ENCODE measurements around the gene MED22. TPM values are rescaled to one million over a fixed set of nuclear protein-coding genes. Genes with fewer than 3 reads are reported as not detected.

The MED22 gene
- total and polyA plus RNA-seq, 2 of the 8 experiments (the other 6 are each of a cell fraction or from before 2014, with no cell fraction given), result 56.4 to 68.4 TPM

DNA sequence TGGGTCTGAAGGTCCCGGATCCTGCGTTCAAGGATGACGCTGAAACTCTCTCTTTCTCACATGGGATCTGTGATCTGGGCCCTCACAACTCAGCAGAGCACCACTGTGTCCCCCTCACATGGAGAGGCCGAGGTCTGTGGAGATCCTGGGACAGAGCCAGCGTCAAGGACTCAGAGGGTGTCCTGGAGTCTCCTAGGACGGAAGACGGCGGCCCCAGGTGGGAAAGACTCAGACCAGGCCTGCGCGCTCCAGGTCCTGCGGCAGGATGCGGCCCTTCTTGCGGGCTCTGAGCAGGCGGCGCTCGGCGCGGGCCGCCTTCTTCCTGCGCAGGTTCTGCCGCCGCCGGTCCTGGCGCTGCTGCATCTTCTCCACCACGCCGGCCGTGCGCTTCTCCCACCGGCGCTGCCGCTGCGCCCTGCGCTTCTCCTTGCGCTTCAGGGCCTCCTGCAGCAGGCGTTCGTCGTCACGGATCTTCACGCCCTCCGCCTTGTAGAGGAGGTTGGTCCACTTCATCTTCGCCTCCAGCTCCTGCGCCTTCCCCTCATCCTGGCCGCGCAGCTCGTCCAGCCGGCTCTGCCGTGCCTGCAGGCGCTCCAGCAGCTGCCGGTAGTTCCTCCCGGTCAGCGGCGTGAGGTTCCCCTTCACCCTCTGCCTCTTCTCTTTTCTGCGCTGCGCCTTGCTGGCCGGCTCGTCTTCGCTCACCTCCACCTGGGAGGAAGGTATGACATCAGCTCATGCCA, 16.1 kb downstream of the MED22 start:
- H3K9ac ChIP-seq (replicated peaks in 1 of 4; ENCODE audit: extremely low read depth in 1 of 4, low read depth in 3 of 4, low read length in 3 of 4), result no peak overlapping the region
- no peaks in the 10 kb centered on the region for H3K9me3 ChIP-seq (ENCODE audit: insufficient read depth in 2 of 2, low read depth in 1 of 2, low read length in 1 of 2)
- H2AFZ ChIP-seq (ENCODE audit: low read length), result no peak overlapping the region
- peaks cover 20 to 43% (median 35%) of the 10 kb centered on the region in 4 experiments for H3K36me3 ChIP-seq (ENCODE audit: control insufficient read depth in 2 of 4, insufficient read depth in 4 of 4, low read length in 3 of 4)
- H2BK15ac ChIP-seq (ENCODE audit: low read length), result no peak overlapping the region
- H3K4me1 ChIP-seq (replicated peaks in 1 of 4; ENCODE audit: control insufficient read depth in 3 of 4, insufficient read depth in 4 of 4, low read length in 3 of 4), result peaks cover 0 to 9% (median 2%) of the 10 kb centered on the region in 4 experiments; a peak in 1 of 7 replicates
- H3K27me3 ChIP-seq (replicated peaks in 1 of 4; ENCODE audit: control insufficient read depth in 3 of 4, extremely low read depth in 1 of 4, insufficient read depth in 3 of 4, low read length in 3 of 4), result no peaks in the 10 kb centered on the region
- H3K56ac ChIP-seq (replicated peaks; ENCODE audit: insufficient read length, low read depth, low read length), result no peak overlapping the region
- no peak for TF ChIP-seq POLR2A (IDR thresholded peaks at IDR 0.05; ENCODE audit: control extremely low read depth in 1 of 2, low read depth in 2 of 2, low read length in 2 of 2)
- TF ChIP-seq, protein P1, sequence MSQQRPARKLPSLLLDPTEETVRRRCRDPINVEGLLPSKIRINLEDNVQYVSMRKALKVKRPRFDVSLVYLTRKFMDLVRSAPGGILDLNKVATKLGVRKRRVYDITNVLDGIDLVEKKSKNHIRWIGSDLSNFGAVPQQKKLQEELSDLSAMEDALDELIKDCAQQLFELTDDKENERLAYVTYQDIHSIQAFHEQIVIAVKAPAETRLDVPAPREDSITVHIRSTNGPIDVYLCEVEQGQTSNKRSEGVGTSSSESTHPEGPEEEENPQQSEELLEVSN (IDR thresholded peaks at IDR 0.05), result no peak
- TF ChIP-seq KDM1A (IDR thresholded peaks at IDR 0.05; ENCODE audit: borderline replicate concordance, low read length), result no peak
- TF ChIP-seq NRF1 (IDR thresholded peaks at IDR 0.05; ENCODE audit: low read depth, low read length), result no peak
- no peak for TF ChIP-seq CHD1 (IDR thresholded peaks at IDR 0.05; ENCODE audit: low read depth, low read length)
- no peak for TF ChIP-seq MAFK (IDR thresholded peaks at IDR 0.05; ENCODE audit: low read depth, low read length)
- TF ChIP-seq, protein P2, sequence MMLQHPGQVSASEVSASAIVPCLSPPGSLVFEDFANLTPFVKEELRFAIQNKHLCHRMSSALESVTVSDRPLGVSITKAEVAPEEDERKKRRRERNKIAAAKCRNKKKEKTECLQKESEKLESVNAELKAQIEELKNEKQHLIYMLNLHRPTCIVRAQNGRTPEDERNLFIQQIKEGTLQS (IDR thresholded peaks at IDR 0.05; ENCODE audit: insufficient read depth, low read depth, low read length), result no peak
- TF ChIP-seq EZH2 (IDR thresholded peaks at IDR 0.05; ENCODE audit: low read depth, low read length, severe bottlenecking), result no peak
- no peak for TF ChIP-seq CTBP2 (IDR thresholded peaks at IDR 0.05; ENCODE audit: borderline replicate concordance, insufficient read depth, insufficient read length, low read length)
- TF ChIP-seq SIX5 (IDR thresholded peaks at IDR 0.05; ENCODE audit: low read depth, low read length), result no peak
- H2BK120ac ChIP-seq (replicated peaks; ENCODE audit: low read depth, low read length), result no peak overlapping the region
- H4K8ac ChIP-seq (ENCODE audit: extremely low read depth, insufficient read depth, low read length), result no peak overlapping the region
- H2BK12ac ChIP-seq (ENCODE audit: low read depth, low read length), result no peak overlapping the region
- no peak overlapping the region for H3K4me3 ChIP-seq (ENCODE audit: extremely low read depth in 1 of 4, insufficient read depth in 2 of 4, low read depth in 3 of 4, low read length in 4 of 4)
- DNase-seq (ENCODE audit: low read depth in 1 of 2, low spot score in 2 of 2), result no peak
- ChIA-PET CTCF (ENCODE audit: partially characterized antibody) (interaction anchor here (0.6 to 7.0 kb wide), 10 partner anchors 9 to 155 kb away, joined by 3 to 123 read pairs (median 4); no protein-coding TSS in a partner anchor), POLR2A (ENCODE audit: partially characterized antibody) (interaction anchor here (0.9 to 7.3 kb wide), 7 partner anchors 9 to 149 kb away, joined by 3 to 120 read pairs (median 5); partner anchors contain the start of genes MED22 and RPL7A)
- no peak overlapping the region for H4K91ac ChIP-seq (replicated peaks; ENCODE audit: insufficient read length, low read length)
- H3K23me2 ChIP-seq (ENCODE audit: low read depth, low read length), result peaks cover 7% of the 10 kb centered on the region; the same call in 1 of the 2 replicates
- no peak overlapping the region for H4K5ac ChIP-seq (ENCODE audit: insufficient read length, low read depth, low read length)
- peaks cover 0 to 15% of the 10 kb centered on the region in 2 experiments; a peak in 2 of 4 replicates for H3K79me2 ChIP-seq (ENCODE audit: control insufficient read depth in 1 of 2, insufficient read depth in 2 of 2, low read length in 2 of 2)
- no peak overlapping the region for H3K4ac ChIP-seq (replicated peaks; ENCODE audit: insufficient read length, low read depth, low read length)
- H2BK20ac ChIP-seq (ENCODE audit: low read length), result no peak overlapping the region
- no peak overlapping the region for H2AK5ac ChIP-seq (ENCODE audit: low read depth, low read length)
- FAIRE-seq, result no peak
- no peak overlapping the region for H3K18ac ChIP-seq (ENCODE audit: extremely low read depth, low read length)
- H3K14ac ChIP-seq (ENCODE audit: insufficient read length), result no peak overlapping the region
- no peak overlapping the region for H3K4me2 ChIP-seq (ENCODE audit: insufficient read depth in 1 of 2, low read depth in 2 of 2, low read length in 2 of 2)
- no peak overlapping the region for H3K27ac ChIP-seq (ENCODE audit: low read depth, low read length)
- no peak overlapping the region for H2BK5ac ChIP-seq (ENCODE audit: low read depth, low read length)
- H3K23ac ChIP-seq (ENCODE audit: insufficient read length), result no peak overlapping the region
- WGBS, 2 experiments (ENCODE audit: extremely low coverage in 1 of 2, insufficient coverage in 1 of 2, insufficient read length in 1 of 2, insufficient replicate concordance in 2 of 2, low coverage in 1 of 2, low lambda C conversion rate in 2 of 2, missing lambda C conversion rate in 1 of 2), result 93% methylated on average over 45 of the region's 57 CpGs; no CpG with 5 or more reads in 1 of the 2 experiments
- H4K20me1 ChIP-seq (replicated peaks in 1 of 2; ENCODE audit: control insufficient read depth in 1 of 2, insufficient read depth in 2 of 2, low read length in 2 of 2), result peaks cover 4 to 16% of the 10 kb centered on the region in 2 experiments
- H3K79me1 ChIP-seq (ENCODE audit: low read depth, low read length), result peaks cover 10% of the 10 kb centered on the region

Measured in H1 (cell line).